Vagina (tissue), 2 donors: ENCODE measurements around the gene C6orf15.

Source experiments
- POLR2AphosphoS5 ChIP-seq, 2 donors: sonication (generic); formaldehyde crosslinking; IDR thresholded peaks; one replicate each; pipeline ENCODE4 v1.9.0; 2017; ENCODE audit warnings: antibody characterized with exemption in 2 of 2, mild to moderate bottlenecking in 2 of 2, low read depth in 1 of 2; ENCODE audit not compliant: insufficient read depth in 1 of 2
- TF ChIP-seq, protein P1 (sequence below), 3 experiments: fragments of 450-650 bp in 2 of 3; fragments of 200-600 bp in 1 of 3; sonication (generic) in 1 of 3; IDR thresholded peaks; one replicate each; pipeline ENCODE4 v1.5.1; 2017 to 2019; ENCODE audit warnings: antibody characterized with exemption in 3 of 3, mild to moderate bottlenecking in 2 of 3, moderate library complexity in 2 of 3

DNA sequence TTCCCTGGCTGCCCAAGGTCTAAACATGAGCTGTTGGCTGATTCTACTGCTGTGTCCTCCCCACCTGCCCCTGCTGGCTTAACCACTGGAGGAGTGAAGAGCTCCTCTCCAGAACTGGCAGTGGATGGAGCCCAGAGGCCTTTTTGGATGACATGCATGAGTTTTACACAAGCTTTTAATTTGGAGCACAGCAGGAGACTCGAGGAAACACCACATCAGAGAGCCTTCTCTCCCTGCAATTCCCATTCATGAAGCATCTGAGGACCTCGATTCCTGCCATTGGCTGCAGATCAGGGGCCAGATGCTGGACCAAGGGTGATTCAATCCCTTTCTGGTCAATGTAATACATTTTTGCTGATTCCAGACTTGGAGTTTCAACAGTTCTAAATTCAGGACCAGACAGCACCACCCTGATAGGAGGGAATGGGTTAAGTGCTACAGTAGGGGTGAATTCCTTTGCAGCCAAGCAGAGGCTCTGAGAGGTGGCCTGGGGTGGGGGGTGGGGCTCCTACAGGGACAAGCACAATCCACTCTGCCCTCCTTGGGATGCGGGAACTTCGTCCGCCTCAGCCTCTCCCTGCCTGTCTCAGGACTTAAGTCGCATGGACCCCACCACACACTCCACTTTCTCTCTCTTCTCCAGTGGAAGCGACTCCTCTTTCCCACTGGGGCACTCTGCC lies 1.6 kb upstream of the C6orf15 start:
- TF ChIP-seq POLR2AphosphoS5 (IDR thresholded peaks at IDR 0.05; ENCODE audit: insufficient read depth in 1 of 2, low read depth in 1 of 2), result no peak
- TF ChIP-seq, protein P1, sequence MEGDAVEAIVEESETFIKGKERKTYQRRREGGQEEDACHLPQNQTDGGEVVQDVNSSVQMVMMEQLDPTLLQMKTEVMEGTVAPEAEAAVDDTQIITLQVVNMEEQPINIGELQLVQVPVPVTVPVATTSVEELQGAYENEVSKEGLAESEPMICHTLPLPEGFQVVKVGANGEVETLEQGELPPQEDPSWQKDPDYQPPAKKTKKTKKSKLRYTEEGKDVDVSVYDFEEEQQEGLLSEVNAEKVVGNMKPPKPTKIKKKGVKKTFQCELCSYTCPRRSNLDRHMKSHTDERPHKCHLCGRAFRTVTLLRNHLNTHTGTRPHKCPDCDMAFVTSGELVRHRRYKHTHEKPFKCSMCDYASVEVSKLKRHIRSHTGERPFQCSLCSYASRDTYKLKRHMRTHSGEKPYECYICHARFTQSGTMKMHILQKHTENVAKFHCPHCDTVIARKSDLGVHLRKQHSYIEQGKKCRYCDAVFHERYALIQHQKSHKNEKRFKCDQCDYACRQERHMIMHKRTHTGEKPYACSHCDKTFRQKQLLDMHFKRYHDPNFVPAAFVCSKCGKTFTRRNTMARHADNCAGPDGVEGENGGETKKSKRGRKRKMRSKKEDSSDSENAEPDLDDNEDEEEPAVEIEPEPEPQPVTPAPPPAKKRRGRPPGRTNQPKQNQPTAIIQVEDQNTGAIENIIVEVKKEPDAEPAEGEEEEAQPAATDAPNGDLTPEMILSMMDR (IDR thresholded peaks at IDR 0.05), result no peak
